Stimulated activated CD8-positive, alpha-beta memory T cell treated with anti-CD3 and anti-CD28 coated beads, Interleukin-4, amount 100 ng/mL, for 1 hour (primary cell): ENCODE measurements around the gene PAGR1.
"Not testable (repeated sequence)": the region's sequence is repeated elsewhere in the genome, so short reads cannot be mapped to it uniquely, and the experiment has no call there.

ENCODE experiments used
- DNase-seq, 2 donors: peaks; one replicate each; pipeline ENCODE4 v3.0.0-alpha.2; 2020; ENCODE audit warnings: low read depth in 2 of 2, low spot score in 1 of 2

Gene PAGR1

GRCh38 chr16:29811896-29812665 is 3.9 kb upstream of the PAGR1 start, which contains the start of gene PRRT2:
Gene PRRT2, plus strand, starts transcription at chr16:29812193. Its CDS starts 862 bp downstream, at chr16:29813055.
- DNase-seq: no peak

- no peak for DNase-seq
Measured at GRCh38 chr16:29812754-29813643, 3.0 kb upstream of the PAGR1 start.

- no peak for DNase-seq
Measured at GRCh38 chr16:29813644-29814562, 2.0 kb upstream of the PAGR1 start.

GRCh38 chr16:29814592-29814991 is 1.4 kb upstream of the PAGR1 start:
- DNase-seq: no peak

GRCh38 chr16:29815032-29815721 is 775 bp upstream of the PAGR1 start:
- no peak for DNase-seq

- no peak for DNase-seq
Measured at GRCh38 chr16:29816694-29817441, 916 bp downstream of the PAGR1 start.

- no peak for DNase-seq
Measured at GRCh38 chr16:29818082-29818481, 2.1 kb downstream of the PAGR1 start.

GRCh38 chr16:29819506-29819905 is 3.6 kb downstream of the PAGR1 start:
- DNase-seq: no peak

GRCh38 chr16:29820271-29820701 is 4.3 kb downstream of the PAGR1 start, which contains the start of gene MVP:
Gene MVP, plus strand, starts transcription at chr16:29820462. Its CDS starts 10,088 bp downstream, at chr16:29830550.
- DNase-seq: no peak

GRCh38 chr16:29820730-29821642 is 5.0 kb downstream of the PAGR1 start:
- no peak for DNase-seq

GRCh38 chr16:29821643-29822115 is 5.7 kb downstream of the PAGR1 start:
- no peak for DNase-seq

- no peak for DNase-seq
Measured at GRCh38 chr16:29824589-29825144, 8.7 kb downstream of the PAGR1 start.

- DNase-seq: no peak
Measured at GRCh38 chr16:29825145-29826044, 9.4 kb downstream of the PAGR1 start.

- DNase-seq: no peak
Measured at GRCh38 chr16:29826342-29826695, 10.4 kb downstream of the PAGR1 start.

- no peak for DNase-seq
Measured at GRCh38 chr16:29830774-29831173, 14.8 kb downstream of the PAGR1 start.

- no peak for DNase-seq
Measured at GRCh38 chr16:29831490-29831889, 15.5 kb downstream of the PAGR1 start.

GRCh38 chr16:29833219-29833618 is 17.3 kb downstream of the PAGR1 start:
- DNase-seq: not testable (repeated sequence)
